Heart left ventricle (tissue), 16 donors: Measurements from ENCODE around the gene DPH1. TPM values are rescaled to one million over a fixed set of nuclear protein-coding genes. Genes with fewer than 3 reads are reported as not detected.

ENCODE experiments used
- ATAC-seq, 4 donors: fragments of 200-7000 bp; cut with Tn5 transposase; one replicate each; pipeline ENCODE4 v1.9.1; 2020 to 2022; ENCODE audit warnings: moderate library complexity in 4 of 4, mild to moderate bottlenecking in 3 of 4, moderate number of reproducible peaks in 1 of 4
- DNase-seq, 5 donors: peaks; one replicate each; pipeline ENCODE4 v3.0.0-alpha.2; 2020
- H3K27ac ChIP-seq, 12 donors: fragments of 200-600 bp; sonication (generic) in 4 of 12; one replicate each; pipeline versions ENCODE4 v1.5.0 to v1.8.0; 2016 to 2022; ENCODE audit warnings: mild to moderate bottlenecking in 2 of 12
- H3K27me3 ChIP-seq, 9 donors: fragments of 200-600 bp; sonication (generic) in 2 of 9; one replicate each; pipeline versions ENCODE4 v1.5.1 to v1.8.0; 2016 to 2022; ENCODE audit warnings: mild to moderate bottlenecking in 3 of 9
- H3K36me3 ChIP-seq, 9 donors: fragments of 200-600 bp; sonication (generic) in 2 of 9; one replicate each; pipeline versions ENCODE4 v1.5.0 to v1.8.0; 2018 to 2022; ENCODE audit warnings: mild to moderate bottlenecking in 2 of 9
- H3K4me1 ChIP-seq, 12 donors: fragments of 200-600 bp; sonication (generic) in 4 of 12; one replicate each; pipeline versions ENCODE4 v1.5.0 to v1.8.0; 2016 to 2022; ENCODE audit warnings: mild to moderate bottlenecking in 3 of 12
- H3K4me3 ChIP-seq, 12 donors: fragments of 200-600 bp; sonication (generic) in 4 of 12; one replicate each; pipeline versions ENCODE4 v1.5.0 to v1.8.0; 2017 to 2022; ENCODE audit warnings: mild to moderate bottlenecking in 9 of 12, moderate library complexity in 4 of 12
- H3K9me3 ChIP-seq, 12 donors: fragments of 200-600 bp; sonication (generic) in 4 of 12; one replicate each; pipeline versions ENCODE4 v1.5.0 to v1.8.0; 2016 to 2022; ENCODE audit warnings: mild to moderate bottlenecking in 1 of 12
- CTCF ChIP-seq, 12 donors: fragments of 200-600 bp; sonication (generic) in 4 of 12; IDR thresholded peaks; one replicate each; pipeline versions ENCODE4 v1.5.0 to v1.8.0; 2018 to 2022; ENCODE audit warnings: antibody characterized with exemption in 12 of 12, mild to moderate bottlenecking in 5 of 12
- POLR2A ChIP-seq, 2 donors: fragments of 450-650 bp; IDR thresholded peaks; one replicate each; pipeline ENCODE4 v1.6.1; 2017; ENCODE audit warnings: antibody characterized with exemption in 2 of 2, mild to moderate bottlenecking in 2 of 2, moderate library complexity in 2 of 2
- WGBS, 4 donors: extraction: QIAGEN DNeasy Blood & Tissue Kit in 2 of 4; methylation state at CpG; one replicate each; pipeline versions ENCODE4 v1.1.5 to v1.1.7; 2013 to 2018; 5-methylcytosine and 5-hydroxymethylcytosine counted together
- intact Hi-C, 10 donors: fragments of 100-400 bp; cut with DNase I; formaldehyde crosslinking; loops; one replicate each; pipeline versions ENCODE4 v1.11.1 to v1.14.2; 2022
- microRNA counts, 2 donors: library from miRNA; unstranded; fragments of <30 nt; microRNA quantifications; one replicate each; lab custom pipeline; 2016
- microRNA-seq, 4 donors: library from miRNA; unstranded; fragments of <30 nt; microRNA quantifications; one replicate each; pipeline versions ENCODE4 to v1.2.0, GENCODE V29; 2017 to 2020
- polyA plus RNA-seq, 2 donors: library from polyadenylated mRNA; stranded (reverse); fragments of 200-250 nt; gene quantifications; one replicate each; pipeline ENCODE4 v1.2.3, GENCODE V29; 2013
- total RNA-seq, 9 donors: library from RNA; depleted of rRNA in 2 of 9; stranded (reverse); fragments of >200 nt in 2 of 9; fragmentation: NEBNext Ultra II Directional in 3 of 9; extraction: Animal tissue kit (Norgen Biotek cat#: 25700) in 3 of 9; gene quantifications; one replicate each; pipeline versions ENCODE4 v1.1.0 to v1.2.4, GENCODE V29; 2016 to 2023
- donor health status: ischemic (EF 13 %, LVEDD 7.1; RV severe dilation, severe dysfunction).
- donor health status: healthy with polysubstance abuse.
- donor health status: DM: no; HTN: yes; CAD: no.
- donor health status: DM: no; HTN: no; CAD: no.
- donor health status: ischemic (EF 25% LVEDD 6.9; RV normal size, moderate dysfunction).
- donor health status: ischemic (EF 25% LVEDD 5.7; RV mildly dilated, moderate dysfunction).
- donor health status: healthy.
- donor health status: DM: yes; HTN: yes; CAD: no.
- donor health status: ischemic (EF 35%, LVEDD 5.7; RV mildly dilated, moderate dysfunction).
- donor health status: nonischemic (EF 11% LVEDD 7.7; RV severe dilation, severe dysfunction).
- donor health status: DM: yes; HTN: yes; CAD: no.
- donor health status: PGD.
- donor health status: ischemic (EF 29% LVEDD 5.4; RV normal size, mild dysfunction).
- donor health status: nonischemic (EF 23%, LVEDD 6.1; RV moderate dilation, normal function).

DPH1 gene
- total and polyA plus RNA-seq, 11 donors, result 14.0 to 38.1 (median 23.4) TPM

- H3K4me1 ChIP-seq, result peaks cover 10 to 80% (median 64%) of the 10 kb centered on the region in 12 donors
- WGBS, 4 donors, result 37 to 62% (median 45%) methylated on average over 2 of the region's 2 CpGs
- DNase-seq, result peak in 4 of 5 donors; percentile 74 to 86 (median 80)
- ATAC-seq, result peak; percentile 34 to 64 (median 54)
- TF ChIP-seq CTCF (IDR thresholded peaks at IDR 0.05), result peak in 9 of 12 donors; percentile 8 to 59 (median 30)
- TF ChIP-seq POLR2A (IDR thresholded peaks at IDR 0.05), result no peak
- no peaks in the 10 kb centered on the region for H3K27me3 ChIP-seq
- peak overlapping the region in 2 of 12 donors; percentile 14 to 49 for H3K4me3 ChIP-seq
- H3K27ac ChIP-seq, result peak overlapping the region; percentile 15 to 93 (median 88)
- no peaks in the 10 kb centered on the region for H3K36me3 ChIP-seq
- intact Hi-C loops, result loop anchor here in 4 of 10 donors (5.0 to 10.0 kb wide), 4 partner anchors 34 to 144 kb away; partner anchors contain the start of gene HIC1 (in 2 of the 4)
- H3K9me3 ChIP-seq, result no peaks in the 10 kb centered on the region
Observed at GRCh38 chr17:2090804-2091534, 61.0 kb downstream of the DPH1 start.

DNA sequence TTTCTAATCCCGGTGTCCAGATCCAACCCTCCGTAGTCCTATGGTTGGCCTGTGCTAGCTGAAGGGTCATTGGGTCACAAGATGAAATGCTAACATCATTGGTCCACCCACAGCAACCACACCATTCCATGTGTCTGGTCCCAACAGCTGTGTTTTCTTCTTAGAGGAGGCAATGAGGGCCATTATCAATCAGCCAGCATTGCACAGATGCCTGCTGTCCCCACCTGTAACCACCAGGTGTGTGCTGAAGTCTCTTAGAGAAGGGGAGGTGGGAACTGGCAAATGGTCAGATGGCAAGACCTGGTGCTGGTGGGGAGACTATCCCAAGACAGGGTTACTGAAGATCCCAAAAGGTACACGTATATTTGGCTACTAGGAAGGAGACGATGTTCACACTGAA lies 62.3 kb downstream of the DPH1 start:
- Histone ChIP-seq H3K9me3 (no peaks in the 10 kb centered on the region), H3K36me3 (no peaks in the 10 kb centered on the region), H3K4me1 (peaks cover 10 to 70% (median 53%) of the 10 kb centered on the region in 12 donors), H3K27me3 (no peaks in the 10 kb centered on the region), H3K27ac (peak overlapping the region in 1 of 12 donors; percentile 59), H3K4me3 (no peak overlapping the region)
- whole genome bisulfite sequencing, 4 donors, result 87 to 93% (median 88%) methylated on average over 4 of the region's 4 CpGs
- intact Hi-C loops, result loop anchor here in 4 of 10 donors (2.0 to 10.0 kb wide), 5 partner anchors 35 to 143 kb away; partner anchors contain the start of gene HIC1 (in 2 of the 4)
- ATAC-seq, result no peak
- no peak for TF ChIP-seq POLR2A (IDR thresholded peaks at IDR 0.05)
- no peak for TF ChIP-seq CTCF (IDR thresholded peaks at IDR 0.05)
- peak in 1 of 5 donors; percentile 24 for DNase-seq

- no peaks in the 10 kb centered on the region for H3K9me3 ChIP-seq
- H3K27me3 ChIP-seq, result no peaks in the 10 kb centered on the region
- DNase-seq, result peak in 1 of 5 donors; percentile 12
- intact Hi-C loops, result loop anchor here in 4 of 10 donors (2.0 to 10.0 kb wide), 5 partner anchors 36 to 141 kb away; partner anchors contain the start of gene HIC1 (in 2 of the 4)
- H3K4me3 ChIP-seq, result no peak overlapping the region
- peaks cover 4 to 60% (median 42%) of the 10 kb centered on the region in 12 donors for H3K4me1 ChIP-seq
- peak overlapping the region in 2 of 12 donors; percentile 2 to 8 for H3K27ac ChIP-seq
- 46 to 63% (median 56%) methylated on average over 5 of the region's 5 CpGs for whole genome bisulfite sequencing, 4 donors
- no peak for ATAC-seq
- TF ChIP-seq POLR2A (IDR thresholded peaks at IDR 0.05), result no peak
- peaks cover 0 to 2% (median 0%) of the 10 kb centered on the region in 9 donors for H3K36me3 ChIP-seq
Observed at GRCh38 chr17:2093349-2093748, 63.4 kb downstream of the DPH1 start.

MicroRNAs encoded within 50 kb of the gene (microRNA counts, 767-probe panel; counts per million panel counts)
- microRNA hsa-miR-132-3p (lab: Ali Mortazavi, UCI) (3,791 to 4,062 counts per million in 2 donors), microRNA hsa-miR-212-3p (lab: Ali Mortazavi, UCI) (71.6 to 1,411 counts per million in 2 donors)

Small RNA genes lying within 50 kb of the gene (microRNA-seq; reads per million reads assigned to microRNA genes)
- 667 to 1,086 (median 916) reads per million in 4 donors for gene MIR132
- gene MIR212, result 24.0 to 28.6 (median 26.6) reads per million in 4 donors

Other genes starting within 250 kb of the DPH1 start
- gene SMYD4, start 200.3 kb upstream of the DPH1 start, total RNA-seq, result 10 to 100 TPM in 3 of 9 donors, 1 to 10 TPM in 6; 5.2 to 15.9 (median 8.3) TPM
- gene SMYD4, start 200.3 kb upstream of the DPH1 start, polyA plus RNA-seq, result 1 to 10 TPM; 5.6 to 6.5 TPM
- 10 to 100 TPM; 20.1 to 87.4 (median 64.6) TPM for gene RPA1, start 200.1 kb upstream of the DPH1 start, total RNA-seq
- 10 to 100 TPM; 10.4 to 35.0 TPM for gene RPA1, start 200.1 kb upstream of the DPH1 start, polyA plus RNA-seq
- 1 to 10 TPM; 1.7 to 4.2 (median 2.7) TPM for gene RTN4RL1, start 4.8 kb upstream of the DPH1 start, total RNA-seq
- gene RTN4RL1, start 4.8 kb upstream of the DPH1 start, polyA plus RNA-seq, result 1 to 10 TPM; 2.2 to 4.9 TPM
- 10 to 100 TPM; 16.0 to 30.2 (median 20.0) TPM for gene OVCA2, start 11.9 kb downstream of the DPH1 start, total RNA-seq
- 10 to 100 TPM; 26.6 to 52.4 TPM for gene OVCA2, start 11.9 kb downstream of the DPH1 start, polyA plus RNA-seq
- gene HIC1, start 24.9 kb downstream of the DPH1 start, total RNA-seq, result 10 to 100 TPM in 7 of 9 donors, 1 to 10 TPM in 2; 8.9 to 29.6 (median 16.7) TPM
- gene HIC1, start 24.9 kb downstream of the DPH1 start, polyA plus RNA-seq, result 10 to 100 TPM in 1 of 2 donors, 1 to 10 TPM in 1; 8.3 to 11.7 TPM